Stromal cell of bone marrow (primary cell): ENCODE data around the gene RPSA.
"Not testable (repeated sequence)": the region's sequence is repeated elsewhere in the genome, so short reads cannot be mapped to it uniquely, and the experiment has no call there.

ENCODE experiments used
- DNase-seq: peaks from one replicate; pipeline ENCODE4 v3.0.0-alpha.2; 2012; ENCODE audit warnings: low read depth

Gene RPSA

DNA sequence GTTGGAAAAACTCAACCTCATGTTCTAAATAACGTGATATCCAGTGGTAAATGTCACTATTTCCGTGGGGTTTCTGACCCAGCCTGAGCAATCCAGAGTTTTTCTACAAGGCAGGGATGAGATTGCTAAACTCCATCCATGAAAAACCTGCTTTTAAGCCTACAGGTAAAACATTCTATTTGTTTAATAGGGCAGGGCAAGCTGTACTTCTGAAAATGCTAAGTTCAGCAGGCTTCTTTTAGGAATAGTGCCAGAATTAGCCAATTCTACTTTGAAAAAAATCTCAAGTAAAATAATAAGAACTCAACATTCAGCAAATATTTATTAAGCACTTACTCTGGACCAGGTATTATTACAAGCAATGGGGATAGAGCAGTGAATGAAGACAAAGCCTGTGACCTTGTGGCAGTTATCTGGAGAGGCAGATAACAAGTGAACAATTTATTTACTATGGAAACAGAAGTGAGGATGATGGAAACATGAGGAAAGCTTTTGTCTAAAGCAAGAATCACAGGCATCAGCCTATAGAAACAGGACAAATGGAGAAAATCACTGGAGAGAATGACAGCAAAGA lies 13.3 kb downstream of the RPSA start:
- no peak for DNase-seq

DNA sequence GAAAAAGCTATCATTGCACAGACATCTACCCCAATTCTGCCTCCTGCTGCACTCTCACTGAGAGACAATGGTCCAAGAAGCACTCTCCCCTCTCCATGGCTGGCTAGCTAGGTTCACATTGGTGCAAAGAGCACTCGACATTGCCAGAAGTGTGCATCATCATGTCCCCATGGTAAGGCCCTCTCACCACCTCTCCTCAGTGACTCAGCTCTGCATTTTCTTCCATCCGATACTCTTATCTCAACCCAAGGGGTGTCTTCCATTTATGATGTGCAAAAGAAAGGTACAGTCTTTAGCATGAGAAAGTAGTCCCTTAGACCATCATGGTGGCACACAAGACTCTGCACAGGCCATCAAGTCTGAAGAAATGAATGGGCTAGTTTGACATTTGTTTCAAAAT lies 14.0 kb downstream of the RPSA start:
- no peak for DNase-seq

DNA sequence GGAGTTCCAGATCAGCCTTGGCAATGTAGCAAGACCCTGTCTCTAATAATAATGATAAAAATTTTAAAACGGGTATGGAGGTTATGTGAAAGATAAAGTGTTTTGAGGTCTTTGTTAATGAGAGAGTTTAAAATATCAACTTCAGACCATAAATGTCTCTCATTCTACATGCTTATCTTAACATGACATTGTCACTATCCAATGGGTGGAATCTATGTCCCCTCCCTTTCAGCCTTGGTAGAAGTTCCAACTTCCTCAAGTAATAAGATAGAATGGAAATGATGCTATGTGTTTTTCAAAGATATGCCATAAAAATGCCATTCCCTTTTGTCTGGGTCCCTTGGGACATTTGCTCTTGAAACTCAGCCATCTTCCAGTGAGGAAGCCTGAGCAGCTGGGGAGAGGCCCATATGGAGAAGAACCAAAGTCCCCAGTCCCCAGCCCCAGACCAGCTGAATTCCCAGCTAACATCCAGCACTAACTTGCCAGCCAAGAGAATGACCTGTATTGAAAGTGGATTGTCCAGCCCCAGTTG lies 17.0 kb downstream of the RPSA start:
- DNase-seq = no peak

DNA sequence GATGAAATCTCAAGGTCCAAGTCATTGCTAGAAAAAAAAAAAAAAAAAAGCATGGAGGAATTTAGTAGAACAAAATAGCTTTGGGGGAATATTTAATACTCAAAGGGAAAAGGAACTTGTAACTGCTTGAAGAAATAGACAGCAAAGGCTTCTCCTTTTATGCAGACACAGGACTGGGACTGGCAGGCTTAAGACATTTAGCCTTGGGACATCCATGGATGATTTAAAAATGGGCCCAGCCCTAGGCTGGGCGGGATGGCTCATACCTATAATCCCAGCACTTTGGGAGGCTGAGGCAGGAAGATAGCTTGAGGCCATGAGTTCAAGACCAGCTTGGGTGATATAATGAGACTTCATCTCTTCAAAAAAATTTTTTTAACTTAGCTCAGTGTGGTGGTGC lies 19.8 kb downstream of the RPSA start:
- DNase-seq = no peak

DNA sequence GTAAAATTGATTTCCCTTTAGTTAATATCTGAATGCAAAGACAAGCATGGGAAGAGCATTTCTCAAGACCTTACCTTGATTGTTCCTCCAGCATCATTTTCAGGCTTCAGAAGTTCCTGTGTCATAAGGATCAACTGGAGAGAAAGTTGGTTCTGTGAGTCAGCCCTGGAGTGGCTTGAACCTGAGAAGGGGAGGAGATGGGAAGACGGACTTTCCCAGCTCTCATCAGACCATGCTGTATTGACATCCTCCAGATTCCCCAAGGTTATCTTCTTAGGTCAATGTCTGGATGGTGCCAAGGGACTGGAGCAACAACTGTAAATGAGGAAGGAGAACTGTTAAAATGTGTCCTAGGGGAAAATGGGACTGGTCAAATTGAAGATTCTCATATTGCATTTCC lies 21.0 kb downstream of the RPSA start:
- DNase-seq = no peak

DNA sequence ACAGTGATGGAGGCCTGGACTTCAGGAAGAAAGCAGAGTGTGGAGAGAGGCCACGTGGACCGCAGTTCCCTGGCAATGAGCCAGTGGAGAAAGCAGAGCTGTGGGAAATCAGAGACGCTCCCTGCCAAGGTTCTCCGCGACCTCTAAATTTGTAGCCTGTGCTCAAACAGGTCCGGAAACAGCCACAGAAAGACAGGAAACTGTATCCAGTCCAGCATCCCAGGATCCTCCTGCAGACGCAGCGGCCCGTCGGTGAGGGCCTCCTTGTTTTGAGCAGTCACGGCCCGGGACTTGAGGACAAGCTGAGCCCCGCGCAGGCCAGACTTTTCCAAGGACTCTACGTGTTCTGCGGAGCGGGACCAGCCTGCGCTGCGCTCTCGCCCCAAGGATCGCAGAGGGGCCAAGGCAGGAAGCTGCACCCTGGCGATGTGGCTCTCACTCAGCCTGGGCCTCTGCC lies 22.3 kb downstream of the RPSA start:
- no peak for DNase-seq

DNA sequence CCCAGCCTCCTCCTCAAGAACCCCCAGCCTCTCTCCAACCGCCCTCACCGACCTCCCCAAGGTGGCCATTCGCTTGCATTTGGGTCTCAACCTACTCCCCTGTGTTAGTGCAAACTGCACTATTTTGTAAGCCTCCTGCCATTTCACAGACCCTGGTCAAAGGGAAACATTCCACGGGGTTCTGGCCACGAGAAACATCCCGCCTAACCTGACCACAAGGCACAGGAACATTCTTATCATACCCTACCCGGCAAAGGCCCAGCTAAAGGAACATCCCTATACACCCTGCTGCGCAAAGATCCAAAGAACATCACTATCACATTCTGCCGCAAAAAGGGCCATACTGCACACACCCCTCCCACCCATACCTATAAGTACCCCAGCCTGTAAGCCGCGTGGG lies 22.9 kb downstream of the RPSA start:
- no peak for DNase-seq

DNA sequence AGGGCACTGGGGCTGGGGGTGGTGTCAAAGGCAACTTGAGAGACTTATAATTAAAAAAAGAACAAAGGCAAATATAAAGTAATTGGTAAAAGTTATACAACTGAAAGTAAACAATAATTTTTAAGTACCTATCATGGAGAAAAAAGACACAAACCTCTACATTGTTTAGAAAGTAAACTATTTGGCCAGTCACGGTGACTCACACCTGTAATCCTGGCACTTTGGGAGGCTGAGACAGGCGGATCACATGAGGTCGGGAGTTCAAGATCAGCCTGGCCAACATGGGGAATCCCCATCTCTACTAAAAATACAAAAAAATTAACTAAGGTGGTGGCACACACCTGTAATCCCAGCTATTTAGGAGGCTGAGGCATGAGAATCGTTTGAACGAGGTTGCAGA lies 25.8 kb downstream of the RPSA start:
- DNase-seq = no peak

DNA sequence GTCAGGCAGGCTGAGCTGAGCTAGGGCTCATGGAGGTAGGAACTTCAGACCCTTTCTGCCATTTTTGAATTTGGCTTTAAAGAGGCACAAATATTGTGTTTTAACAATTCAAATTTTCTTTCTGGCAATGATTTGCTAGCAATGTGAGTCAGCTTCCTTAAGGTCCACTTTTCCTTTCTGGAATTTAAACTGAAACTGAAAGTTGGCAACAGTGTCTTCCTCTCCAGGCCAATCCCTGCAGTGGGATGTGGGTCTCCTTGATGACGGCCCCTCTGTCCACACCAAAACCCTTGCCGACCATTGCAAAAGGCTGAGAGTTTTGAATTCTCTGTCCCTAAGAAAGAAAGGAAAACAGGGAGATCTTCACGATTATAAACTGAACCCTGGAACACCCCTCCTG lies 27.1 kb downstream of the RPSA start:
- DNase-seq = peak; percentile 50

DNA sequence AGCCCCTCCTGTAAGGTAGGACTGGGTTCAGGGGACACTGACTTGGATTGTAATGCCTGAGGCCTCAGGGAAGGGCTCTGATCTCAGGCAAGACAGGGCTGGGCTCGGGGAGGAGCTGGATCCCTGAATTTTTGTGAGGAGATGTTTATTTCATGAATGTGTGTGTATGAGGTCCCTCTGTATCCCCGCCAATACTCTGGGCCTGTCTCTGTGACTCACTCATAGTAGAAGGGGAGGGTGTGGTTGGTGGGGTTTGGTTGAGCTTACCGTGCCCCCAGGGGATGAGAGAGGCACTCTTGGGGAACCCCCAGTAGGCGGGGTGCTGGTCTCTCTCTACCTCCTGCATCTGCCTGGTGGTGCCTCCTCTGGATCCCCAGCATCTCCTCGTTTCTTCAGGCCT lies 28.1 kb downstream of the RPSA start:
- peak; percentile 29 for DNase-seq

DNA sequence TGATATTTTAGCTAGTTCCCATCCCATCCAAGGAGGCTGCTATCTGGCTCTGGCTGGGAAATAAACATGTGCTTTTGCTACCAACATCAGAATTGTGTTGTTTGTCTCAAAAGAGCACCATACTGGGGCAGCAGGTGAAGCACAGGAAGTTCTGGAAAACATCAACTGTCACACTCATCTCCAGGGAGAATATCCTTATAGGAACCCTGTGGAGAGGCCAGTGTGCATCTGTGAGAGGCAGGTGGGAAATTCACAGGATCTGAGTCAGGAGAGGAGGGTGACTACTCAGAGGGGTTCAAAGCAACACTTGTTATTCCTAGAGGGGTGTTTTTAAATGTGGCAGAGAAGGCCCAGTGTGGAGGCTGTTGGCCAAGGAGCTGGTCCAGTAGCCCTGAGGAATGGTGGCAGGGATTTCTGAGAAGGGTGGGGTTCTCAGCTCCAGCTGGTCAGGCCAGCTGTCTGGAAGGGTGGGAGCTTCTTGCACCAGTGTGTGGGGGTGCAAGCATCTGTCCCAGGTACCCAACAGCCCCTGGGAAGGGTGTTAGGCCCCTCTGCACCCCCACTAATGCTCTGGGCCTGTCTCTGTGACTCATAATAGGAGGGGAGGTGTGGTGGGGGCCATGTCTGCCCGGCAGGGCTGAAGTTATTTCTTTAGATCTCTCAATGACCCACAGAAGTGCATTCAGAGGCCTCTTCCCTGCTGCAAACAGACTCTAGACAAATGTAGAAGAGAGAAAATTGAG lies 28.7 kb downstream of the RPSA start:
- no peak for DNase-seq

DNA sequence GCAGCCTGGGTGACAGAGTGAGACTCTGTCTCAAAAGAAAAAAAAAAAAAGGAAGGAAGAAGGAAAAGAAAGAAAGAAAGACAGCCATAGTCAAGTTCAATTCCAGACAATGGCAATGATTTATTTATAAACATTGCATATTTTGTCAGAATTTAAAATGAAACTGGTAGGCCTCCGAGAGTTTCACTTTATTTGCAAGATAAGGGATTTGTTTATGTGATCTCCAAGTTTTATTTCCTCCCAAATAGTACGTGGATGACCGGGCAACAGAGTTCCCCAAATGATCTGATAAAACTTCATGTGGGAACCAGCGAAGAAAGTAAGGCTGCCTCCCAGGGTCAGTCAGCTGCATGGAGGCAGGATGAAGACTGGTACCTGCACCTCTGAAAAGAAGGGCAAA lies 32.4 kb downstream of the RPSA start:
- no peak for DNase-seq

DNA sequence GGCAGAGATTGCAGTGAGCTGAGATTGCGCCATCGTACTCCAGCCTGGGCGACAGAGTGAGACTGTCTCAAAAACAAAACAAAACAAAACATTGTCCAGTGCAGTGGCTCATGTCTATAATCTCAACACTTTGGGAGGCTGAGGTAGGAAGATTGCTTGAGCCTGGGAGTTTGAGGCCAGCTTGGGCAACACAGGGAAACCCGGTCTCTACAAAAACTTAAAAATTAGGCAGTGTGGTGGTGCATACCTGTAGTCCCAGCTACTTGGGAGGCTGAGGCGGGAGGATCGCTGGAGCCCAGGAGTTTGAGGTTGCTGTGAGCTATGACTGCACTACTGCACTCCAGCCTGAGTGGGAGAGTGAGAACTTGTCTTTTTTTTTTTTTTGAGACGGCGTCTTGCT lies 33.8 kb downstream of the RPSA start:
- DNase-seq = no peak

DNA sequence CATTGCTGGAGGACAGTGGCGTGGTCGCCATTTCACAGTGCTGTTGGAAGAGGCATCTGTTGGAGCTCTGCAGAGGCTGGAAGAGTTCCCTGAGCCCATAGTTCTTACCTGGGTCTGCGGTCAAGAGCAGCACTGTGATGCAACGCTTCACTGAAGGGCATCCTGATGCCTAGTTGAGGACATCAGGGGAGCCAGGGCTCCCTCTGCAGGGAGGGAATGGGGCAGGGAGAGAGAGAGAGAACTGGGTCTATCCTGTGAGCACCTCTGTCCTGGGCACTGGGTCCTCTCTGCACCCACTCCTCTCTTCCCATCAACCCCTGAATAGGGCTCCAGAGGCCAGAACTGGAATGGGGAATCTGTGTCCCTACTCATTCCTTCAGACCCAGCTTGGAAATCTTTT lies 37.0 kb downstream of the RPSA start:
- no peak for DNase-seq

DNA sequence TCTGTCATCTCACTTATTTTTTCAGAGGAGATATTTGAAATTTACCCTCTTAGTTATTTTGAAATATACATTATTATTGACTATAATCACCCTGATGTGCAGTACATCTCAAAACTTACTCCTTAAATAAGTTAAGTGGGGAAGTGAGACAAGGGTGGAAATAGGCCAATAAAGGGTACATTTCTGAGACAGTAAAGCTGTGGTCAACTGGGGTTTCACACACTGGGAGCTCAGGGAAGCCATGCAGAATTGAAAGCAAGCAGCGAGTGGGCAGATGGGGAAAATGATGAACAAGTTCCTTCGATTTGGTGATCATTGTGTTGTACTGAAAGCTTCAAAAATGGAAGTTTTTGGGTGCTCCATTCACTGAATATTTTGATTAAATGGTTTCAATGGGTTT lies 39.4 kb downstream of the RPSA start:
- DNase-seq = no peak

DNA sequence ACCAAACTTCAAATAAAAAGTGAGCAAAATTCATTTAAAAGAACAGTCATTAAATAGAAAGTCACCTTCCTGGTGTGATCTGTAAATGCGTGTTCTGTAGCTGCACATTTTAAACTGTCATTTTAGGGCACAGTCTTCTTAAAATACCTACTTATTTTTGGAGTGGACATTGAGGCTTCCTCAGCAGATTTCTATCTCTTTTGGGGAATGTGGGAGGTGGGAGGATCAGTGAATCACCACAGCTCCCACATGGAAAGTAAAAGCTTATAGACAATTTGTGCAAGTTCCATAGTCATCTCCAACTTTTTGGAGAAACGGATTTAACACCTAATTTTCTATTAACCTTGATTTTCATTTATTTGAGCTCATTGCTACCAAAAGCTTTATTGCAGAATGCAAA lies 39.9 kb downstream of the RPSA start:
- DNase-seq = no peak

DNA sequence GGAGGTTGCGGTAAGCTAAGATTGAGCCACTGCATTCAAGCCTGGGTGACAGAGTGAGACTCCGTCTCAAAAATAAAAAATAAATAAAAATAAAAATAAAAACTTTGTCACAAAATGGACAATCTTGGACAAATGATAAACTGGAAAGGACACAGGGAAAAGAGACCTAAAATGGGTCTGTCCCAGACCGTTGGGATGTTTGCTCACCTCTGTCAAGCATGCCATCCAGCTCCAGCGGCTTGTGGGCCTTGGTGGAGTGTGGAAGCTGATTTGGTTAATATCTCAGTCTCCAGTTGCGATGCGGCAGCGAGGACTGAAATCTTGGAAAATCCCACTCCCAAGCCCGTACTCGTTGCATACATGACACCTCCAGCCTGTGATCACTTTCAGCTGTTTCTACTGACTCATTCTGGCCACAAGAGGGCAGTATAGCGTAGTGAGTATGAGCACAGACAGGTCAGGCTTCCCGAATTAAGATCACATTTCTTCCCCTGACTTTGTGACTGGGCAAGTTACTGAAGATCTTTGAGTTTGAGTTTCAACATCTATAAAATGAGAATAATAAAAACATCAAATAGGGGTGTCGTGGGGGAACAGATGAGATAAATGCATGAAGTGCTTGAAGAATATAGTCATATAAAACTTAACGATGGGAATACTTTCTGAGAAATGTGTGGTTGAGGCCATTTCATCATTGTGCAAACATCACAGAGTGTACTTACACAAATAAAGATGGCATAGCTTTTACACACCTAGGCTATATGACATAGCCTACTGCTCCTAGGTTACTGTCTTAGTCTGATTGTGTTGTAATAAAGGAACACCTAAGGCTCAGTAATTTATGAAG lies 41.3 kb downstream of the RPSA start:
- peak; percentile 72 for DNase-seq

DNA sequence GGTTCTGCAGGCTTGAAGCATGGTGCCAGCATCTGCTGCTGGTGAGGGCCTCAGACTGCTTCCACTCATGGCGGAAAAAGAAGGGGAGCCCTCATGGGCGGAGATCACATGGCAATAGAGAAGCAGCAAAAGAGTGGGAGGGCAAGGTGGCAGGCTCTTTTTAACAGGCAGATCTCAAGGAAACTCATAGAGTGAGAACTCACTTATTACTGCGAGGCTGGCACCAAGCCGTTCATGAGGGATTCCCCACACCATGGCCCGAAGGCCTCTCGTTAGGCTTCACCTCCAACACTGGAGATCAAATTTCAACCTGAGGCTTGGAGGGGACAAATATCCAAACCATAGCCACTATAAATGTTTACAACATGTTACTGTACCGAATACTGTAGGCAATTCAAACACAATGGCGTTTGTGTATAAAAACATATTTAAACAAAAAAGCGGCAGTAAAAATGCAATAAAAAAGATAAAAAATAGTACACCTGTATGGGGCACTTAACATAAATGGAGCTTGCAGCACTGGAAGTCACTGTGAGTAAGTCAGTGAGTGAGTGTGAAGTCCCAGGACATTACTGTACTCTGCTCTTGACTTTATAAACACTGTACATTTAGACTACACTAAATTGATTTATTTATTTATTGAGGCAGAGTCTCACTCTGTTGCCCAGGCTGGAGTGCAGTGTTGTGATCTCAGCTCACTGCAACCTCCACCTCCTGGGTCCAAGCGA lies 42.1 kb downstream of the RPSA start:
- no peak for DNase-seq

DNA sequence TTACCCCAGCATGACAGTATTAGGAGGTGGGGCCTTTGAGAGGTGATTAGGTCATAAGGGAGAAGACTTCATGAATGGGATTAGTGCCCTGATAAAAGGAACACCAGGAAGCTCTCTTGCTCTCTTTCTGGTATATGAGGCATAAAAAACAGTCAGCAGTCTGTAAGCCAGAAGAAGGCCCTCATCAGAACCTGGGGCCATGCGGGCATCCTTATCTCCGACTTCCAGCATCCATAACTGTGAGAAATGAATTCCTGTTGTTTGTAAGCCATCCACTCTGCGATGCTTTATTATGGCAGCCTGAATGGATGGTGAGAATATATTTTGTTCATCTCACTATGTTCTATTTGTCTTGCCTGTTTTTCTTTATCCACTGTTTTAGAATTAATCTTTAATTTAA lies 43.3 kb downstream of the RPSA start:
- DNase-seq = no peak

DNA sequence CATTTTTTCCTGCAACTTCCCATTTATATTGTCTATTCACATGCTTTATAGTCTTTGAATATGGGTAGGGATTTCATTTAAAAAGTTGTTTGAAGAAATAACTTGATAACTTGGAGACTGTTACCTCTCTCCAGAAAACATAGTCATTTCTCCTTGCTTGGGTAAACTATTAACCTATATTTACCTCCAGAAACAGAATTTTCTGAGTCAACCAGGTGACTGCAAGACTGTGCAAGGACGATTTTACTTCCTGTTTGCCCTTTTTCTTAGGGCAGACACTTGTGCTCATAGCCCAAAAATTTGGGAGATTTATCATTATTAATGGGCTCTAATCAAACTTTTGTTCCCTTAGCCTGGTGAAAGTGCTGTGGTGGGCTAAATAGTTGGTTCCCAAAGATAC lies 46.6 kb downstream of the RPSA start:
- DNase-seq = no peak

DNA sequence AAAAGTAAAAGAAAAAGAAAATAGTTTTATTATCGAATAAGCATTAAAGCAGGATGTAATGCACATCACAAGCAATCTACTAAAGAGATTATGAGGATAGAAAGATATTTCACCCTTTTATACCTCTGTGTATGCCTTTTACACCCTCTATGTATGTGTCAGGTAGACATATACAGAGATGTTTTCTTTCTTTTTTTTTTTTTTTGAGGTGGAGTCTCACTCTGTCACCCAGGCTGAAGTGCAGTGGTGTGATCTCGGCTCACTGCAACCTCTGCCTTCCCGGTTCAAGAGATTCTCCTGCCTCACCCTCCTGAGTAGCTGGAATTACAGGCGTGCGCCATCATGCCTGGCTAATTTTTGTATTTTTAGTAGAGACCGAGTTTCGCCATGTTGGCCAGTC lies 47.4 kb downstream of the RPSA start:
- DNase-seq = not testable (repeated sequence)

DNA sequence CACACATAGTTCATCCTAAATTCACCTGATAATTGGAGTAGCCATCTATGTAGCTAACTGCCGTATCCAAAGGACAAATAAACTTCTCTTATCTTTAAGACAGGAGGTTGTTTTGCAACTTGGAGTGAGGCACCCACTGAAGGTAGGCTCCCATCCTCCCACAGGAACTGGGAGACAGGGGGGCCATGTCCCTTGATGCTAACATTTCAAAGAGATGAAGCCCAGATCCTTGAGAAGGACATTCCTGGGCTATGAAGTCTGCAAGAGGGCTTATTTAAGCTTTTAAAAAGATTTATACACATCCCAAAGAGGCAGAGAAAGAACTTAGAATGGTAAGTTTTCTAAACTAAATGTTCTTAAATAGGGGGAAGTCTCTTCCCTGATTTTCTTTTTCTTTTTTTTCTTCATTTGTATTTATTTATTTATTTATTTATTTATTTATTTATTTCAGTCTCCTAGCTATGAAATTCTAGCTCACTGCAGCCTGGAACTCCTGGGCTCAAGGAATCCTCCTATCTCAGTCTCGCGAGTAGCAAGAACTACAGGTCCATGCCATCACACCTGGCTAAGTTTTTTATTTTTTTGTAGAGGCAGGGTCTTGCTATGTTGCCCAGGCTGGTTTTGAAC lies 48.2 kb downstream of the RPSA start:
- DNase-seq = no peak
